ENCODE data around the gene SLX9. TPM values are rescaled to one million over a fixed set of nuclear protein-coding genes. Genes with fewer than 3 reads are reported as not detected.

SLX9 gene
- total RNA-seq, 1 experiment from 2014 or later = 74.3 TPM

- H2BK15ac ChIP-seq (ENCODE audit: low read depth, low read length) = no peak overlapping the region
- no peaks in the 10 kb centered on the region for H3K27me3 ChIP-seq (ENCODE audit: insufficient read depth, low read length)
- H2BK5ac ChIP-seq (ENCODE audit: insufficient read length, low read length) = no peak overlapping the region
- Mint-ChIP-seq H3K36me3 (ENCODE audit: insufficient read depth in 1 of 3, low read depth in 3 of 3) (peaks cover 26 to 72% (median 62%) of the 10 kb centered on the region in 3 experiments; a peak in 6 of 7 replicates), H3K4me3 (no peak overlapping the region), H3K4me1 (peaks cover 5 to 6% of the 10 kb centered on the region in 2 experiments), H3K9me3 (no peaks in the 10 kb centered on the region), H3K27ac (peak overlapping the region in 2 of 3 experiments; percentile 49 to 77; a peak in 3 of 7 replicates), H3K27me3 (ENCODE audit: low read depth) (no peaks in the 10 kb centered on the region)
- peaks cover 8% of the 10 kb centered on the region for H3K79me1 ChIP-seq (ENCODE audit: insufficient read depth, low read depth, low read length, poor library complexity, severe bottlenecking)
- no peak overlapping the region for H3K18ac ChIP-seq (ENCODE audit: insufficient read length, low read depth, low read length)
- no peaks in the 10 kb centered on the region for H3K9me3 ChIP-seq (ENCODE audit: control insufficient read depth, low read depth, low read length)
- no peak overlapping the region for H4K8ac ChIP-seq (replicated peaks; ENCODE audit: insufficient read length, low read depth, low read length)
- no peaks in the 10 kb centered on the region for H3K23me2 ChIP-seq (ENCODE audit: insufficient read length, low read depth, low read length, poor library complexity, severe bottlenecking)
- TF ChIP-seq CTCF (conservative IDR thresholded peaks at IDR 0.05) = no peak
- no peaks in the 10 kb centered on the region for H3K4me1 ChIP-seq (ENCODE audit: insufficient read depth, low read length)
- H3K14ac ChIP-seq (ENCODE audit: insufficient read depth, low read length) = no peak overlapping the region
- H3K23ac ChIP-seq (ENCODE audit: insufficient read length, low read depth, low read length) = no peak overlapping the region
- H4K5ac ChIP-seq (ENCODE audit: insufficient read length, low read depth, low read length) = no peak overlapping the region
- H3K9ac ChIP-seq (ENCODE audit: extremely low read depth, insufficient read length, low read length) = no peak overlapping the region
- H3K4me2 ChIP-seq (ENCODE audit: insufficient read depth, insufficient read length, low read length) = no peak overlapping the region
- H3K4ac ChIP-seq (ENCODE audit: low read depth, low read length) = no peak overlapping the region
- no peak for DNase-seq
- no CpG with 5 or more reads among the region's 26 CpGs for WGBS (ENCODE audit: extremely low coverage, insufficient read length, low lambda C conversion rate)
- no peak overlapping the region for H4K91ac ChIP-seq (ENCODE audit: insufficient read length, low read depth, low read length)
- no peaks in the 10 kb centered on the region for H4K20me1 ChIP-seq (ENCODE audit: control insufficient read depth, insufficient read depth, insufficient read length)
- H2BK12ac ChIP-seq (ENCODE audit: insufficient read length, low read depth, low read length) = no peak overlapping the region
- H2BK120ac ChIP-seq (ENCODE audit: low read depth, low read length, poor library complexity, severe bottlenecking) = no peak overlapping the region
- peaks cover 18% of the 10 kb centered on the region; the same call in 1 of the 2 replicates for H3K79me2 ChIP-seq (ENCODE audit: insufficient read depth, low read length)
- no peak overlapping the region for H3T11ph ChIP-seq (ENCODE audit: low read length)
- H2BK20ac ChIP-seq (ENCODE audit: low read depth, low read length, poor library complexity, severe bottlenecking) = no peak overlapping the region
- no peak overlapping the region for H3K27ac ChIP-seq (ENCODE audit: insufficient read length, low read depth, low read length)
- no peak overlapping the region for H3K56ac ChIP-seq (ENCODE audit: insufficient read length, low read depth, low read length)
- H2AK5ac ChIP-seq (ENCODE audit: insufficient read length, low read length) = no peak overlapping the region
- H2AFZ ChIP-seq (ENCODE audit: low read length) = no peak overlapping the region
These were observed 18.1 kb downstream of the SLX9 start for GRCh38 chr21:44957901-44958451.
